Bronchial epithelial cell (primary cell): Measurements from ENCODE around the gene TPM2. TPM values are rescaled to one million over a fixed set of nuclear protein-coding genes. Genes with fewer than 3 reads are reported as not detected.

Experiments
- DNase-seq: peaks from one replicate; pipeline ENCODE4 v3.0.0-alpha.2; 2010; ENCODE audit warnings: low read depth
- FAIRE-seq: peaks from 2 replicates; lab custom pipeline; 2011; peaks lifted over from hg19 to GRCh38; lab: Jason Lieb, UNC
- H3K27me3 ChIP-seq: 2 replicates; pipeline ENCODE4 v1.5.1; 2011; ENCODE audit warnings: low read length; ENCODE audit not compliant: control insufficient read depth, insufficient read depth
- H3K36me3 ChIP-seq: 2 replicates; pipeline ENCODE4 v1.5.1; 2011; ENCODE audit warnings: low read length; ENCODE audit not compliant: control insufficient read depth, insufficient read depth
- H3K4me3 ChIP-seq: 2 replicates; pipeline ENCODE4 v1.5.1; 2011; ENCODE audit warnings: mild to moderate bottlenecking, low read depth, low read length, control low read depth
- CTCF ChIP-seq: IDR thresholded peaks from 2 replicates; pipeline ENCODE4 v1.5.1; 2011; ENCODE audit warnings: mild to moderate bottlenecking, moderate library complexity, low read length, control low read depth, inconsistent platforms; ENCODE audit not compliant: insufficient read depth, severe bottlenecking
- total RNA-seq: library from RNA; depleted of rRNA; stranded (reverse); fragments of >200 nt; gene quantifications from 2 replicates; pipeline ENCODE4 v1.2.1, GENCODE V29; 2014

TPM2 gene
- total RNA-seq, 1 donor from 2014 or later: 57.7 TPM

GRCh38 chr9:35725362-35725761, 35.6 kb upstream of the TPM2 start:
- TF ChIP-seq CTCF: no peak
- DNase-seq (no peak), FAIRE-seq (no peak)
- H3K4me3 ChIP-seq: no peak overlapping the region
- peaks cover 32% of the 10 kb centered on the region for H3K36me3 ChIP-seq
- no peaks in the 10 kb centered on the region for H3K27me3 ChIP-seq

DNA sequence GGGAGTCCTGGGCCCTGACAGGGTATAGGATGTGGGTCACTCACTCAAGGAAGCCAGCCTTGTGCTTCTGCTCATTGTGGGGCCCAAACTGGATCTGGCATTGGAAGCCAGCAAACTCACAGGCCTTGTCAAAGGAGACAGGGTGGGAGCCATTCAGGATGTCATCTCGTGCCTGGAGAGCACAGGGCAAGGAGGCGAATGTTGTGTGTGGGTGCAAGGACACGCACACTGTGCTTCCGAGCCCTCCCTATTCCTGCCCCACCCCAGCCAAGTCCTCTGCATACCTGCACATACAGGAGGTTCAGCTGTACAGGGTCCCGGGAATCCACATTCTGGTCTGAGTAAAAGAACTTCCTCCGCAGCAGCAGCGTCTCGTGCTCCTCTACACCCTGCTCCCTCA, 34.2 kb upstream of the TPM2 start:
- no peaks in the 10 kb centered on the region for H3K27me3 ChIP-seq
- DNase-seq (no peak), FAIRE-seq (no peak)
- no peak overlapping the region for H3K4me3 ChIP-seq
- no peak for TF ChIP-seq CTCF
- H3K36me3 ChIP-seq: peaks cover 42% of the 10 kb centered on the region

DNA sequence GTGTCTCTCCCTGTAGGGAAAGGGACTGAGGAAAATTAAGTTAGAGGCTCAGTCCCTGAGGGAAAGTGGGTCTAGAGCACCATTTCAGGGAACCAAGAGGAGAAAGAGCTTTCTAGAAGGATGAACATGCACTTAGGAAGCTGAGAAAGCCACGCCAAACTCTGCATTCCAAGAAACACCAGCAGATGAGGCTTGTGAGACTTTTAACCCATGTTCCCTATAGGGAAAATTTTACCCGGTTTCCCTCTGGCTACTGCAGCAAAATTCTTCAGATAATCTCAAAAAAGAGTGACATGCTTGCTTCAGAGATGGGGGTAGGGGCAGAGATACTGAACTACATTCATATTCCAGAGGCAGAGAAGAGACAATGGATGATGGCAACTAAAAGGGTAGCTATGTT, 33.7 kb upstream of the TPM2 start:
- no peak overlapping the region for H3K4me3 ChIP-seq
- TF ChIP-seq CTCF: no peak
- H3K36me3 ChIP-seq: peaks cover 46% of the 10 kb centered on the region
- no peak for DNase-seq
- FAIRE-seq: no peak
- no peaks in the 10 kb centered on the region for H3K27me3 ChIP-seq

DNA sequence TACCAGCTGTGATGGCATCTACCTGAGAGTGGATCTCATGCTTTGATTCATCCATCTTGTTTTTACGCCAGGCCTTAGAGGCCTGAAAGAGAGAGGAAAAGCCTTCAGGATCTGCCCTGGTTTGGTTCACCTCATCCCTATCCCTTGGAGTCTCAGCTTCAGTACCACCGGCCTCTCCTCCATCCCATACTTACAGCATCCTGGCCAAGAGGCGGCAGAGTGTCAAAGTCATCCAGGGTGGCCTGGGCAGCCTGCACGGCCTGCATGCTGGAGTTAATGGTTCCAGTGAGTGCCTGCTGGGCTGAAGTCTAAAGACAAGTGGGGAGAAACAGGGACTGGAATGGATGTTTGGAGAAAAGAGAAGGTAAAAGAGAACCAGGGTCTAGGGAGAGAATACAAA, 29.8 kb upstream of the TPM2 start:
- H3K27me3 ChIP-seq: no peaks in the 10 kb centered on the region
- H3K4me3 ChIP-seq: no peak overlapping the region
- no peak for FAIRE-seq
- no peak for DNase-seq
- no peak for TF ChIP-seq CTCF
- peaks cover 65% of the 10 kb centered on the region for H3K36me3 ChIP-seq

DNA sequence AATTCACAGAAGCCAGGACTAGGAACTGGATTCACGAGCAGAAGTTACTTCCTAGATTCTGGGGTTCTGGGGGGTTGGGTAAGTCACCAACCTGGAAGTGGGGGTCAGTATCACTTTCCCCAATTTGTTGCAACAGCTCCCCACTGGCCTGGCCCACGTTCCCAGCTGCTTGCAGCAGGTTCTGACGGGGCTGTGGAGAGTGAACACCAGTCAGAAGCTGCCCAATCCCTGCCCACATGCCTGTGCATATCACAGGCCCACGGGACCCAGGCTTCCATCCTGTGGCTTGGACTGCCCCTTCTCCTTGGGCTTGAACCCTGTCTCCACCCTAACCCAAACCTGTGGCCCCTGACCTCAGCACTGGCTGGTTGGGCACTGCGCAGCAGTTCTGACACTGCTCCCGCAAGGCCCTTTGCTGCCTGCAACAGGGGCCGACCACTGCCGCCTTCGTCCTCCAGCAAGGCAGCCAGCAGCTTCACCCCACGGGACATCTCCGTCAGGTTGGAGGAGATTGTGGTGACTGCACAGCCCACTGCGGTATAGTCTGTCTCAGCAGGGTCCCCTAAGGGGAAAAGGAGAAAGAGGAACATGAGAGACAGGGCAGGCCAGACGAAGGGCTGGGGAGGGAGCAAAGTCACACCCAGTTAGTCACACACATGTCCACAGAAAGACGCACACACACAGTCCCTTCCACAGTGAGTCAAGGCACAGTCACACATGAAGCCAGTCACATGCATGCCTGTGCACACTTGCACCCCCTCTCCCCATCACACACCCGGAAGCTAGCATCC, 29.2 kb upstream of the TPM2 start:
- no peak for TF ChIP-seq CTCF
- Histone ChIP-seq H3K36me3 (peaks cover 66% of the 10 kb centered on the region), H3K4me3 (no peak overlapping the region), H3K27me3 (no peaks in the 10 kb centered on the region)
- DNase-seq: peak; percentile 93
- FAIRE-seq: peak; percentile 95
